NCI-H2107 treated with DMSO at 0.1 percent for 48 hours (cell line): ENCODE data around the gene PRR36.
"Not testable (repeated sequence)": the region's sequence is repeated elsewhere in the genome, so short reads cannot be mapped to it uniquely, and the experiment has no call there.

ENCODE experiments used
- DNase-seq: peaks from one replicate; lab custom pipeline; 2025; ENCODE audit not compliant: unreplicated experiment; lab: John Stamatoyannopoulos, UW

The PRR36 gene

DNA sequence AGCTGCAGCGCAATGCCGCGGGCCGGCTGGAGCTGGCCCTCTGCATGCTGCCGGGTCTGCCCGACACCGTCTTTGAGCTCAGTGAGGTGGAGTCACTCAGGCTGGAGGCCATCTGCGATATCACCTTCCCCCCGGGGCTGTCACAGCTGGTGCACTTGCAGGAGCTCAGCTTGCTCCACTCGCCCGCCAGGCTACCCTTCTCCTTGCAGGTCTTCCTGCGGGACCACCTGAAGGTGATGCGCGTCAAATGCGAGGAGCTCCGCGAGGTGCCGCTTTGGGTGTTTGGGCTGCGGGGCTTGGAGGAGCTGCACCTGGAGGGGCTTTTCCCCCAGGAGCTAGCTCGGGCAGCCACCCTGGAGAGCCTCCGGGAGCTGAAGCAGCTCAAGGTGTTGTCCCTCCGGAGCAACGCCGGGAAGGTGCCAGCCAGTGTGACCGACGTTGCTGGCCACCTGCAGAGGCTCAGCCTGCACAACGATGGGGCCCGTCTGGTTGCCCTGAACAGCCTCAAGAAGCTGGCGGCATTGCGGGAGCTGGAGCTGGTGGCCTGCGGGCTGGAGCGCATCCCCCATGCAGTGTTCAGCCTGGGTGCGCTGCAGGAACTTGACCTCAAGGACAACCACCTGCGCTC is 25.7 kb upstream of the PRR36 start:
- DNase-seq: no peak

DNA sequence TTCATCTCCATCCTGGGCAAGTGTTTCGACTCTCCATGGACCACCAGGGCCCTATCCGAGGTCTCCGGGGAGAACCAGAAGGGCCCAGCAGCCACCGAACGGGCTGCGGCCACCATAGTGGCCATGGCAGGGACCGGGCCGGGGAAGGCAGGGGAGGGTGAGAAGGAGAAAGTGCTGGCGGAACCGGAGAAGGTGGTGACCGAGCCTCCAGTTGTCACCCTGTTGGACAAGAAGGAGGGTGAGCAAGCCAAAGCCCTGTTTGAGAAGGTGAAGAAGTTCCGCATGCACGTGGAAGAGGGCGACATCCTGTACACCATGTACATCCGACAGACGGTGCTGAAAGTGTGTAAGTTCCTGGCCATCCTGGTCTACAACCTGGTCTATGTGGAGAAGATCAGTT is 24.8 kb upstream of the PRR36 start:
- DNase-seq: no peak

DNA sequence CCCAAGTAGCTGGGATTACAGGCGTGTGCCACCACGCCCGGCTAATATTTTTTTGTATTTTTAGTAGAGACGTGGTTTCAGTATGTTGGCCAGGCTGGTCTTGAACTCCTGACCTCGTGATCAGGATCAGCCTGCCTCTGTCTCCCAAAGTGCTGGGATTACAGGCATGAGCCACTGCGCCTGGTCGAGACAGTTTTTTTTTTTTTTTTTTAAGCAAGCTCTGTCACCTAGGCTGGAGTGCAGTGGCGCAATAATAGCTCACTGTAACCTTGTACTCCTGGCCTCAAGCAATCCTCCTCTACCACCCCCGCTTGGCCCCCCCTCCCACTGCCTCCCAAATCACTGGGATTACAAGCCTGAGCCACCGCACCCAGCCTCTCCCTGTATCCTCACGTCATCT is 23.1 kb upstream of the PRR36 start:
- DNase-seq: no peak

DNA sequence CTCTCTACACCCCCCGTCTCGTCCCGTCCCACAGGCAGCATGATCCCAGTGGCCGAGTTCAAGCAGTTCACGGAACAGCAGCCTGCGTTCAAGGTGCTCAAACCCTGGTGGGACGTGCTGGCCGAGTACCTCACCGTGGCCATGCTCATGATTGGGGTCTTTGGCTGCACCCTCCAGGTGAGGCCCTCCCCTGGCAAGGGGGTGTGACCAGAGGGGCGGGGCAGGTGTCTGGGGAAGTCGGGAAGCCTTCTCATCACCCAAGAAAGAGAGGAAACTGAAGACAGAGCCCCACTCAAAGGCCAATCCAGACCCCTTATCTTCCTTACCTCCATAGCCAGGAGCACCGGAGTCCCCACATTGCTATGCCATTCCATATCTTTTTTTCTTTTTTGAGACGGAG is 21.4 kb upstream of the PRR36 start:
- DNase-seq: no peak

DNA sequence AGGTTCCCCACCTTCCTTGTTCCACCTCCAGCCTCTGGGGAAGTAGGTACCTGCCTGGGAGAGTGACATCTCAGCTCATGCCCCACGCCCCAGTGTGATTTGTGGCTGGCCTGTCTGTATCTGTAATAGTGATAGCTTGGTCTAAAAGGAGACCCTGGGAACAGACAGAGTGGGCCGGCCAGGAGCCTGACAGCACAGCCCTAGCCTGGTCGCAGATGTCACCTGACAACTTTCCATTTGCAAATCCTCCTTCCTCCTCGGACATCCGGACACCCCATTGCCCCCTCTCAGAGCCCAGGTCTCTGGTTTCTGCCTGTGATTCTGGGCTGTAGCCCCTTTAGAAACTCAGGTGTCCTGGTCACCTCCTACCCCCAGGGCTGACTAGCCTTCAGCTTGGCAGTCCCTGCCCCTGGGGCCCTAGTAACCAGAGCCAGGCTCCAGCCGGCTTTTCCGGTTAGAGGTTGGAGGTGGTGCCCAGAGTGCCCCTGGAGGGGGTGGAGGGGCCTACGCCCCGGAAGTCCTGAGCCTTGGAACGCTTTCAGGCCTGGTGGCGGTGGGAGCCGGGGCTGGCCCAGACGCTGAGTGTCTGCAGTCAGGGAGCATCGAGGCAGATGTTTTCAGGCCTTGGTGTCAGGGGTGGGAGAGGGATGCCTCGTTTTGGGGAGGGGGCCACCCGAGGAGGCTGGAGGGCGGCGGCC is 20.6 kb upstream of the PRR36 start:
- DNase-seq: no peak

DNA sequence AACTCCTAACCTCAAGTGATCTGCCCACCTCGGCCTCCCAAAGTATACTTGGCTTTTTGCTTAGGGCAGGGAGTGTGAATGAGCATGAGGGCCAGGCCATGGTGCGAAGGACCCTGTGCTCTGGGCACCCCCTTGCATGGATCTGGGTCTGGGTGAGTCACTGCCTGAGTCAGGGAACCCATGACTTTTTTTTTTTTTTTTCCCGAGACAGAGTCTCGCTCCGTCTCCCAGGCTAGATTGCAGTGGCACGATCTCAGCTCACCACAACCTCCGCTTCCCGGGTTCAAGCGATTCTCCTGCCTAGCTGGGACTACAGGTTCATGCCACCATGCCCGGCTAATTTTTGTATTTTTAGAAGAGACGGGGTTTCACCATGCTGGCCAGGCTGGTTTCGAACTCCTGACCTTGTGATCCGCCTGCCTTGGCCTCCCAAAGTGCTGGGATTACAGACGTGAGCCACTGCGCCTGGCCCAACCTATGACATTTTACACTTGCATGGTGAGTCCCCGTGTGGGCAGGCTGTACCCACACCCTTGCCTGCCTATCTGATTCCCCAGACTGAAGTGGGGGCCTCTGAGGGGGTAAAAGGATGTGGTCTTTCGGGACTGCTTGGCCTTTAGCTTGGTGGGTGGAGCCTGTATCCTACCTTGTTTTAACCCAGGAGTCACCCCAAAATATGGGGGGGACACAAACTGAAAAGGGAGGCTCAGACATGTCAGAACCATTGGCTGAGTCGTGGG is 19.3 kb upstream of the PRR36 start:
- not testable (repeated sequence) for DNase-seq

DNA sequence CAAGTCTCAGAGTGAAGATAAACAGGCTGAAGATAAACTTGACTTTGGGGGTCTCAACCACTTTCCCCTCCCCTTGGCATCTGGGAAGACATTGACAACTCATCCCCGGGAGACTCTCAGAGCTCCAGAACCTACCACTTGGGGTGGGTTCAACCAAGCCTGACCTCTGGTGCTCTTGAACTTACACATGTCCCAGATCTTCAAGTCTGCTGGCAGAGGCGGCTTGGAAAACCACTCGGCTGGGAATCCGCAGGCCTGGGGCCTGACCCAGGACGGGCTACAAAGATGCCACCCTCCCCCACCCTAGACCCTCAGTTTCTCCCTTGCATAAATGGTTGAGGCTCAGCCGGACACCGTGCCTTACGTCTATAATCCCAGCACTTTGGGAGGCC is 14.6 kb upstream of the PRR36 start:
- DNase-seq: no peak

DNA sequence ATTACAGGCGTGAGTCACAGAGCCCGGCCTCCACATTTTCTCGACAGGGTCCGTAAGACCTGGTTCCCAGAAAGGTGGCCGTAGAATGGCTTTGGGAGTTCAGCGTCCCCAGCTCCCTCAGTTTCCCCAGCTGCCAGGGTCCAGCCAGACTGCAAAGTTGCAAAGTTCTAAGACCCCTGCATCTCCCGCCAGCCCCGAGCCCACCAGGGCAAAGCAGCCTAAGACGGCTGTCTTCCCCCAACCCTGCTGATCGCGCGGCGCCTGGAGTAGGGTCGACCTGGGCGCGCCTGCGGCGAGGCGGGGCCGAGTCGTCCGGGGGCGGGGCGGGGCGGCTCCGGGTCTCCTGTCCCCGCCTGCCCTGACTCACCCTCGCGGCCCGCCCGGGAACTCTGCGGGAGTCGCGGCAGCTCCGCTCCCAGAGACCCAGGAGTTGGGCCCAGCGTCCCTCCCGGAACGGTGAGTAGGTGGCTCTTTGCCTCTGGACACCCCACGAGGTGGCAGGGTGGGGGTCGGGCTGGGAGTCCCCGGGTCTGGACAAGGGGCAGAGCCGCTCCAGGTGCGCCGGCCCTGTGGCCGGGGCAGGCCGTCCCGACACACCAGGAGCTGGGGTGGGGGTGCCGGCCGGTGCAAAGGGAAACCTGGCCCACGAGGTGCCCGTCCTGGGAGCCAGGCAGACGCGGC is 14.1 kb upstream of the PRR36 start, which contains the start of gene LRRC8E:
LRRC8E (plus strand) TSS at position 366 of the 681 bp plus-strand sequence. CDS start 7,094 bp downstream, outside the sequence.
- DNase-seq: no peak

DNA sequence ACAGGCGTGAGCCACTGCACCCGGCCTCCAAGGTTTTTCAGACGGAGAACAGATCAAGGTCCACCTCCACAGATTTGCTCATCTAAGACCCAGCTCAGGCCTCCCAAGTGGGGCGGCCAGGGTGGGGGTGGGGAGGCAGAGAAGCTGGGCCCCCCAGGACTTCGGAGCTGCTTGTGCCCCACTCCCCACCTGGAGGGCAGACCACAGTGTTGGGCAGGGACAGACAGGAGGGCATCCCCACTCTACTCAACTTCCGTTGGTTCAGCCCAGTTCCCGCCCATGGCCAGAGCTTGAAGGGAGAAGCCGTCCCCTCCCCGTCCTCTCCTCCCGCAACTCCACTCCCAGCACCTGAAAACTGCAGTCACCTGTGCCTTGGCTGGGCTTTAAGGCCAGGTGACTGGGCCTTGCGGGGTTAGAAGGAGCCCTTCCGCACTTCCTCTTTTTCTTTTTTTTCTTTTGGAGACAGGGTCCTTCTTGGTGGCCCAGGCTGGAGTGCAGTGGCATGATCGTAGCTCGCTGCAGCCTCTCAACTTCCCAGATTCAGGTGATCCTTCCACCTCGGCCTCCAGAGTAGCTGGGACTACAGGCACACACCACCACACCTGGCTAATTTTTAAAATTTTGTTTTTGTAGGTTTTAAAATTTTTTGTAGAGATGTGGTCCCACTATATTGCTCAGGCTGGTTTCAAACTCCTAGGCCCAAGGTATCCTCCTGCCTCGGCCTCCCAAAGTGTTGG is 13.4 kb upstream of the PRR36 start:
- no peak for DNase-seq

DNA sequence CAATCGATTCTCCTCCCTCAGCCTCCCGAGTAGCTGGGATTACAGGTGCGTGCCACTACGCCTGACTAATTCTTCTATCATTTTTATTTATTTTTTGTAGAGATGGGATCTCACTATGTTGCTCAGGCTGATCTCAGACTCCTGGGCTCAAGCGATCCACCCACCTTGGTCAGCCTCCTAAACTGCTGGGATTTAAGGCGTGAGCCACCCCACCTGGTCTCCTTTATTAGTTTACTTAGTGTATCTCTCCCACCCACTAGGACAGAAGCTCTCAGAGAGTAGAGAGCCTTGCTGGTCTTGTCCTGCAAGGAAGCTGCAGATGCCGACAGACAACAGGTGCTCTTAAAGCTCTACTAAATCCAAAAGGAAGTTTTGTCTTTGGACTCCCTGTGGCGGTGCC is 11.6 kb upstream of the PRR36 start:
- no peak for DNase-seq

DNA sequence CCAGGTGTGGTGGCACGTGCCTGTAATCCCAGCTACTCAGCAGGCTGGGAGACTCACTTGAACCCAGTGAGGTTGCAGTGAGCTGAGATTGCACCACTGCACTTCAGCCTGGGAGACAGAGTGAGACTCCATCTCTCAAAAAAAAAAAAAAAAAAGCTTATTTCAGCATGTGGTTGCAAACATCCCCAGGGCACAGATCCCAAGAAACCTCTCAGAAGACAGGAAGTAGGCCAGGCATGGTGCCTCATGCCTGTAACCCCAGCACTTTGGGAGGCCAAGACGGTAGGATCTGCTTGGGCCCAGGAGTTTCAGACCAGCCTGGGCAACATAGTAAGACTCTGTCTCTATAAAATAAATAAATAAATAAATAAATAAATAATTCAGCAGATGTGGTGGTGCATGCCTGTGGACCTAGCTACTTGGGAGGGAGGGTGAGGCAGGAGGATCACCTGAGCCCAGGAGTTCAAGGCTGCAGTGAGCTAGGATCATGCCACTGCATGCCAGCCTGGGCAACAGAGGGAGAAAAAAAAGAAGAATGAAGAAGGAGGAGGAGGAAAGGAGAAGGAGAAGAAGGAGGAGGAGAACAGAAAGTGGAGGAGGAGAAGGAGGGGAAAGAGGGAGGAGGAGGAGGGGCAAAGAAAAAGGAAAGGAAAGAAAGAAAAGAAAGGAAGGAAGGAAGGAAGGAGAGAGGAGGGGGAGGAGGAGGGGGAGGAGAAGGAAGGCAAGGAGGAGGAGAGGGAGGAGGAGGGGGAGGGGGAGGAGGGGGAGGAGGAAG is 9.8 kb upstream of the PRR36 start:
- no peak for DNase-seq

DNA sequence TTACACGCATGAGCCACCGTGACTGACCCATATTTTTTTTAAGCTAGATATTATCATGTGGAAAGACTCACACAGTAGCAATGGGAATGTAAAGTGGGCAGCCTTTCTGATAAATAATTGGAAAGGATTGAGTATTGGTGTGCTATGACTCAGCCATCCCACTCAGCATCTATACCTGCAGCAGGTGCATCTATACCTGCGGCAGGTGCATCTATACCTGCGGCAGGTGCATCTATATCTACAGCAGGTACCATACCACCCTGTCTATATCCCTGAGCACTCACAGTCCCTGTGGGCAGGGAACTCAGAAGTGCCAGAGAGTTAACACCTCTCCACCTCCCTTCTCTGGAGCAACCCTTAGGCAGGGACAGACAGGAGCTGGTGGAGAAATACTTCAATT is 8.9 kb upstream of the PRR36 start:
- no peak for DNase-seq

DNA sequence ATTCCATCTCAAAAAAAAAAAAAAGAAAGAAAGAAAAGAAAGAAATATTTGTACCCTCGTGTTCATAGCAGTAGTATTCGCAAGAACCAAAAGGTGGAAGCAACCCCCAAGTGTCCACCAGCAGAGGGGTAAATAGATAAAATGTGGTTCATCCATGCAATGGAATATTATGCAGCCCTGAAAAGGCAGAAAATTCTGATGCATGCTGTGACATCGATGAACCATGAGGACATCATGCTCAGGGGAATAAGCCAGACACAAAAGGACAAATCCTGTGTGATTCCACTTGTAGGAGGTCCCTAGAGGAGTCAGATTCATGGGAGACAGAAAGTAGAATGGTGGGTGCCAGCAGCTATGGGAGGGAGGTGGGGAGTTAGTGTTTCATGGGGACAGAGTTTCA is 7.7 kb upstream of the PRR36 start:
- DNase-seq: no peak

DNA sequence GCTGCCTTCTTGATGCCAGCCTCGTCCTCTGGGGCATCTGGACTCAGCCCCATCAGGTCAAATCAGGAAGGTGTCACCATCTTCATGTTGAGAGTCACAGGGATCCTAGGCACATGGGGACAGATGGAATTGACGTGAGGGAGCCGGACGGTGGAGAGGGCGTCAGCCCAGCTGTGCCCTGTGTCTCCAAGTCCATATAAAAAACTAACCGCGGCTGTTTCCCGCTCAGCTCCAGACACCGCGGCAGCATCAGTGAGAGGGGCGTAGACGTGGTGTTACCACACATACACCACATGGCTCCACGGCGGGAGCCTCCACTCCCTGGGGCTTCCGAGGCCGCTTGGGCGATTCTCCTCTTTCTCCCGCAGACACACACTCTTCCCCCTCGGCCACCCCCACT is 5.6 kb upstream of the PRR36 start:
- no peak for DNase-seq

DNA sequence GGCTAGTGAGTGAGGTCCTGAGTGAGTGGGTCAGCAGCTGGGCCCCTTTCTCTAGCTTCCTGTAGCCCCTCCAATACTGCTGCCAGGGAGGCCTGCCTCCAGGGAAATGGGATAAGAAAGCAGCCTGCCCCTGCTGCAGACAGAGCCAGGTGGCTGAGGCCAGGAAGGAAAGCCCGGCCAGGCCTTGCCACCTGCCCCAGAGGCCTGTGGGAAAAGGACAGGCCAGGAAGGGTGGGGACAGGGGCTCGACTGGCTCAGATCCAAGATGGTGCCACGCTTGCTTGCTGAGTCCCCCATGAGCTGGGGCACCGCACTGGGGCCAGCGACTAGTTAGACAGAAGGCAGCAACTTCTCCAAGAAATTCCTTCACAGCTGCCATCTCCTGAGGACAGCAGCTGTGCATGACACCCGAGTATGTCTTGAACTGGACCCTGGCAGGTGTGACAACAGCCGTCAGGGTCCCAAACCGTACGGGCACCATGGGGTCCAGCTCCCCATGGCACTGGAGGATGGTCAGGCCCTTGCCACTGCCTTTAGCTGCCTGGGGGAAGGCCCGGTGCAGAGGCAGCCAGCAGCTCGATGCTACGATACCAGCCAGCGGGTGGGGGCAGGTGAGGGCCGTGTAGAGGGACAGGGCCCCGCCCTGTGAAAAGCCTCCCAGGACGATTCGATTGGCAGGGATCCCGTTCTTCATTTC is 5.1 kb upstream of the PRR36 start:
- DNase-seq: no peak

DNA sequence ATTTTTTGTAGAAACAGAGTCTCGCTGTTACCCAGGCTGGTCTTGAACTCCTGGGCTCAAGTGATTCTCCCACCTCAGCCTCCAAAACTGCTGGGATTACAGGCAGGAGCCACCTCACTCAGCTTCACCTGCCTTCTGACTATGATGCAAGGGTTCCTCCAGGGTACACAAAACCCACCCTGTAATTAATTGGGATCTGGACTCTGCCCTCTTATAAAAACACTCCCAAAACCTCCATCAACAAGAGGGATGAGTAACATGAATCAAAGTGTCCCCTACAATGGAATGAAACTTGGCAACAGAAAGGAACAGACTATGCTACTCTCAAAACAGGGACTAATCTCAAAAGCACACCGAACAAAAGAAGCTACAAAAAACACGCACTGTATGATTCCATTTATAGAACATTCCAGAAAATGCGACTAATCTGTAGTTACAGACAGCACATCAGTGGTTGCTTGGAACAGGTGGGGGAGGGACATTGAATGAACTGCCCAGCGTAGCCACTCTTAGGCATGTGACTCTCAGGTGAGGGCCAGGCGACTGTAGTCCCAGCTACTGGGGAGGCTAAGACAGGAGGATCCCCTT is 3.2 kb upstream of the PRR36 start:
- DNase-seq: no peak

DNA sequence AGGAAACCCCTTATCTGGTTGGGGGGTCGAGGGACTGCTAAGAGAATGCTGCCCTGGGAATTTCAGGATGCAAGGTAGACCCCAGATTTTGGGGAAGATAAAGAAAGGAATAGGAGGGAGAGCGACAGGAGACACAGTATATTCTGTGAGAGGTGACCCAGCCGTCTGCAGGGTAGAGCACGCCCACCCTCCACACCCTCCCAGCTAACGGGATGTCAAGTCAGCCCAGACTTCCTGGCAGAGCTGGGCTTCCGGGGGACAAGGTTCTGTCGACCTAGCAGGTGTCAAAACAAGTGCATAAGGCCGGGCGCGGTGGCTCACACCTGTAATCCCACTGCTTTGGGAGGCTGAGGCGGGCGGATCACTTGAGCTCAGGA is 695 bp upstream of the PRR36 start:
- peak; percentile 37 for DNase-seq

DNA sequence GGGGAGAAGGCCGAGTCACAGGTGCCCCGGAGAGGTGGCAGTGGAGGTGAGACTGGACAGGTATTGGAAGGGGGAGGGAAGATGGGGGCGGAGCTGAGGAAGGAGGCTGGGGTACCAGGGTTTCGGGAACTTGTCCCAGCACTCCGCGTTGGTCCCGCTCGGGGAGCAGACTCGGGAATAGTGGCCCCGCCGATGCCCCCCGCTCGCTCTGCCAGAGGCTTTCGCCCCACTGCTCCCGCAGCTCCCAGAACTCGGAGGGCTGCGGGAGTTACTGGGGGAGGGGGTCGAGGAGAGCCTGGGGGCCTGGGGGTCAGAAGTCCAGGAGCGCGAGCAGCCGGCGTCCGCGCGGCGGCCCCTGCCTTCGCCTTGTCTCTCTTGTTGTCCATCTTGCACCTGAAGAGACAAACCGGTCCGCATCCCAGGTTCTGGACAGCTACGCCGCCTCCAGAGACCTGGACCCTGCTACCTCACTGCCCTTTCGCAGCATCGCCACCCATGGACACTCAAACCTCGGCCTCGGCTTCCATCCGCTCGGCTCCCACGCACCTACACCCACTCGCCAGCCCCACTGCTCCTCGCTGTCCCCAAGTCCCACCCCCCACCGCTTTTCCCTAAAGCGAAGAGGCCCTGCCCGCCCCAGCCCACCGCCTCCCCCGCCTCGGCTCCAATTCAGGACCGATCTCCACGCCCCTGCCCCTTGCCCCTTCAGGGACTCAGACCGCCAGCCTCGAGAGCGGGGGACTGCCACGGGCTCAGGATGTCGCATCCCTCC is 700 bp downstream of the PRR36 start:
- DNase-seq: no peak
